ENCODE measurements around the gene SLC49A4.
A peak's percentile ranks its signal among the peaks of the same experiment; 100 is the strongest.

Gene SLC49A4

GRCh38 chr3:122816587-122816986, 21.7 kb downstream of the SLC49A4 start:
- no peak for TF ChIP-seq CTCF (IDR thresholded peaks at IDR 0.05; ENCODE audit: insufficient read depth, low read depth, low read length, missing control alignments)
- no peak overlapping the region for H3K4me3 ChIP-seq (ENCODE audit: low read length)
- no peak for DNase-seq (ENCODE audit: low read depth)

GRCh38 chr3:122824465-122825381, 29.9 kb downstream of the SLC49A4 start:
- H3K4me3 ChIP-seq (ENCODE audit: low read length), result no peak overlapping the region
- TF ChIP-seq CTCF (IDR thresholded peaks at IDR 0.05; ENCODE audit: insufficient read depth, low read depth, low read length, missing control alignments), result no peak
- no peak for DNase-seq (ENCODE audit: low read depth)

GRCh38 chr3:122825460-122825859, 30.6 kb downstream of the SLC49A4 start:
- no peak for TF ChIP-seq CTCF (IDR thresholded peaks at IDR 0.05; ENCODE audit: insufficient read depth, low read depth, low read length, missing control alignments)
- no peak for DNase-seq (ENCODE audit: low read depth)
- no peak overlapping the region for H3K4me3 ChIP-seq (ENCODE audit: low read length)

GRCh38 chr3:122826278-122826677, 31.4 kb downstream of the SLC49A4 start:
- no peak overlapping the region for H3K4me3 ChIP-seq (ENCODE audit: low read length)
- DNase-seq (ENCODE audit: low read depth), result peak; percentile 6
- no peak for TF ChIP-seq CTCF (IDR thresholded peaks at IDR 0.05; ENCODE audit: insufficient read depth, low read depth, low read length, missing control alignments)

GRCh38 chr3:122828281-122828680, 33.4 kb downstream of the SLC49A4 start:
- TF ChIP-seq CTCF (IDR thresholded peaks at IDR 0.05; ENCODE audit: insufficient read depth, low read depth, low read length, missing control alignments), result no peak
- H3K4me3 ChIP-seq (ENCODE audit: low read length), result no peak overlapping the region
- DNase-seq (ENCODE audit: low read depth), result no peak

- no peak for DNase-seq (ENCODE audit: low read depth)
- H3K4me3 ChIP-seq (ENCODE audit: low read length), result no peak overlapping the region
- TF ChIP-seq CTCF (IDR thresholded peaks at IDR 0.05; ENCODE audit: insufficient read depth, low read depth, low read length, missing control alignments), result no peak
These were observed 40.7 kb downstream of the SLC49A4 start for GRCh38 chr3:122835590-122835989.

GRCh38 chr3:122843604-122844003, 48.7 kb downstream of the SLC49A4 start:
- no peak overlapping the region for H3K4me3 ChIP-seq (ENCODE audit: low read length)
- no peak for DNase-seq (ENCODE audit: low read depth)
- no peak for TF ChIP-seq CTCF (IDR thresholded peaks at IDR 0.05; ENCODE audit: insufficient read depth, low read depth, low read length, missing control alignments)
